ENCODE measurements around the gene HOXB6.
A peak's percentile ranks its signal among the peaks of the same experiment; 100 is the strongest.

HOXB6 gene

GRCh38 chr17:48576479-48577309 lies 28.1 kb downstream of the HOXB6 start:
- peaks cover 52% of the 10 kb centered on the region for H3K27me3 Mint-ChIP-seq
- H3K9me3 Mint-ChIP-seq = no peaks in the 10 kb centered on the region
- H3K4me1 Mint-ChIP-seq = peaks cover 15% of the 10 kb centered on the region
- H3K36me3 Mint-ChIP-seq = no peaks in the 10 kb centered on the region
- H3K27ac Mint-ChIP-seq = no peak overlapping the region
- no peak for ATAC-seq
- peak overlapping the region; percentile 11 for H3K4me3 Mint-ChIP-seq

GRCh38 chr17:48575673-48576478 lies 28.9 kb downstream of the HOXB6 start:
- Mint-ChIP-seq H3K27me3 (peaks cover 43% of the 10 kb centered on the region), H3K27ac (no peak overlapping the region), H3K9me3 (no peaks in the 10 kb centered on the region), H3K4me1 (peaks cover 15% of the 10 kb centered on the region), H3K36me3 (no peaks in the 10 kb centered on the region), H3K4me3 (no peak overlapping the region)
- ATAC-seq = no peak

DNA sequence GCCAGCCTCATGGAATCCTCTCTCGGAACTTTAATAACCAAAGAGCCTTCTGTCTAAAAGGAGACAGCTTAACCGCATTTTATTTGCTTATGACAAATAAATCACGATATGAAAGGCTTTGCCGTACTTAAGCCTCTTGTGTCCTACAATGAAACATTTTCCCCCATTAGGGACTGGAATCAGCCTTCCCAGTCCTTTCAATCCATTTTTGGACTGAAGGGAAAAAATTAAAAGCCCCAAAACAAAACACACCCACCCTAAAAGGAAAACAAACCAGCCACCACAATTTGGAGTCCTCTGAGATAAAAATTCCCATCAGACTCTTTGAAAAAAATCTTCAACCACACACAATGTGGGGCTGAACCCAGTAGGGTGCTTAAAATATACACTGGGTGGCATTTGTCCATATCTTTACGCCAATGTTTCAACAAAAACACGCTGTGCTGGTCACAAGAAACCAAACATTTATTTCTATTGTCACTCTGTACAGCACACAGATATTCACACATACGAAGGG lies 29.7 kb downstream of the HOXB6 start:
- Mint-ChIP-seq H3K9me3 (no peaks in the 10 kb centered on the region), H3K27ac (no peak overlapping the region), H3K4me3 (no peak overlapping the region), H3K27me3 (peaks cover 36% of the 10 kb centered on the region), H3K36me3 (no peaks in the 10 kb centered on the region), H3K4me1 (peaks cover 15% of the 10 kb centered on the region)
- ATAC-seq = no peak

DNA sequence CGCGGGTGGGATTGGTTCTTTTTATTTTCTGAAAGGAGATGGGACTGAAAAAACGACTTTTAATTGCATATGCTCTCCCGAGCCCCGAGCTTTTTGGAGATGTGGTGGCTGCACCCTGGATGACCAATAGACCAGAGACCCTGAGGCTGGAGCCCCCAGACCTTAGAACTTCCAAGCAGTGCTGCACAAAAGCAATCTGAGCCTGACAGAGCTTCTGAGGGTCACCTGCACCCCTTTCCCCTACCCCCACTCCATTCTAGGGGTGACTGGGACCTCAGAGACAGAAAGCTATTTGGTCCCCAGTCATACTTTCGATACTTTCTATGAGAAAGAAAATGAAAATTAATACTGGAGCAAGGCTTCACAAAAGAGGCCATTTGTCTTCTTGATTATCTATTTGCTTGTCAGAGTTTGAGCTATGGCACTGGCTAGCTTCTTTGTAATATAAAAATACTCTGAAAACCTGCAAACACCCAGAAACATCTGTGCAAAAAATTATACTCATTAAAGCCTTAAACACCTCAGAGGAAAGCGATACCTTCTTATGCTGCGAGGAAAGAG lies 30.2 kb downstream of the HOXB6 start:
- Mint-ChIP-seq H3K4me3 (no peak overlapping the region), H3K4me1 (peaks cover 15% of the 10 kb centered on the region), H3K36me3 (no peaks in the 10 kb centered on the region), H3K9me3 (no peaks in the 10 kb centered on the region), H3K27me3 (peaks cover 30% of the 10 kb centered on the region), H3K27ac (no peak overlapping the region)
- no peak for ATAC-seq

GRCh38 chr17:48571826-48572417 lies 32.9 kb downstream of the HOXB6 start:
- peaks cover 6% of the 10 kb centered on the region for H3K4me1 Mint-ChIP-seq
- H3K27ac Mint-ChIP-seq = no peak overlapping the region
- no peaks in the 10 kb centered on the region for H3K36me3 Mint-ChIP-seq
- no peaks in the 10 kb centered on the region for H3K9me3 Mint-ChIP-seq
- H3K4me3 Mint-ChIP-seq = no peak overlapping the region
- H3K27me3 Mint-ChIP-seq = peaks cover 16% of the 10 kb centered on the region
- ATAC-seq = no peak

DNA sequence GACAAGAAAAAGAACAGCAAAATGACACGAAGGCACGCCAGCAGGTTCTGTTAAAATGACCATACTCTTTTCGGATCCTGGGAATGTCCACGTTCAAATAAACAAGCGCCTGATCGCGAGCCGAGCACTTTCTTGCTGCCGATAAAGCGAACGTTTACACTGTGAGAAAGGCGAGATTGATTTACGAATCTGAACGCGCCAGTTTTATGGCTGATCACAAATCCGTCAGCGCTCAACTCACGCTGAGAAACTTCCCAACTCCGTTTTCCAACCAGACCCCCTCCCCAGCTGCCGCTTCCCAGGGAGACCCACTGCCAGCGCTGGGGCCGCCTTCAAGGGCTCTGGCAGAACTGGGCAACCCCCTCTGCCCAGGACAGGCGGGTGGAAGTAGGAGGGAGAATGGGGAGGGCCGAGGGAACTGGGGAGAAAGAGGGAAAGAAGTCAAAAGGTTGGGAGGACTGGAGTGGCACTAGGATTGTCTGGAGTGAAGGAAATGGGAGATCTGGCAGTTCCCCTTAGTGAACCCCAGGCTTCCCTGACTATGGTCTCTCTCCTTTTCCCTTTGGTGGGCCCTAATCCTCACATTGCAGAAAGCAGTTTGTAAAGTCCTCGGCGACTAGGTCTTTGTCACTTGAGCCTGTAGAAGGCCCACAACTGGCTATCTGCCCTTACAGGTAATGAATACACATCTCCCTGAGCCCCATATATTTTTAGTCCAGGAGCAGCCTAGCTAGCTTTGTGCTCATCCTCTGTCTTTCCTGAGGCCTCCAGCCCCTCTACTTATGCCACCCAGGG lies 33.6 kb downstream of the HOXB6 start:
- no peak for ATAC-seq
- Mint-ChIP-seq H3K36me3 (no peaks in the 10 kb centered on the region), H3K4me3 (no peak overlapping the region), H3K9me3 (no peaks in the 10 kb centered on the region), H3K27ac (no peak overlapping the region), H3K27me3 (peaks cover 15% of the 10 kb centered on the region), H3K4me1 (peaks cover 6% of the 10 kb centered on the region)

DNA sequence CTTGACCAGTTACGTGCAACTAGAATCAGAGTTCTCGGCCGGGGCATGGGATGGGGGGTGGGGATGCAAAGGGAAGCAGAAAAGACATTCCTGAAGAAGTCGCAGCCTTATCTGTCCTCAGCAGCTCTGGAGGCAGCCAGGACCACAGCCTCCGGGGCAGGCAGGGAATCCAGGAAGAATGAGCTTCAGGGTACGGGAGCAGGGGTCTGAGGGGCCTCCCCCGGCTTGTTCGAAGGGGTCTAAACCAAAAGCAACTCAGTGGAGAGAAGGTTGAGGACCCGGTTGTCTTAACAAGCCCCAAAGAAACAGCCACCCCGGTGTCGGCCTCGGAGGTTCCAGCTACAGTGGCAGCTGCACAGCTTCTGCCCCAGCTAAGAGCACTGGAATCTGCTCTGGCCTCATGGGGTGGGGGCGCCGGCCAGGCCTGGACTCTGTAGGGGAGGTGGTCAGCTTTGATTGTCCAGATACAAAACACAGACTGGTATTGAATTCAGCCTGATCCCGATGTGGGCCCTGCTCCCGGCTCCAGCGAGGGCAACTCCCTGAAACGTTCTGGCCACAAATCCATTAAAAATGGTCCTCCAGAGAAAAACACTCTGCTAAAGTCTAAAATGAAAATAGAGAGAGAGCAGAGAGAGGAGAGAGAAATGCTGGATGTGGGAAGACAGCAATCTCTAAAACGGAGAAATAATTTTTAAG lies 34.3 kb downstream of the HOXB6 start:
- Mint-ChIP-seq H3K4me3 (no peak overlapping the region), H3K36me3 (no peaks in the 10 kb centered on the region), H3K9me3 (no peaks in the 10 kb centered on the region), H3K27me3 (peaks cover 9% of the 10 kb centered on the region), H3K4me1 (no peaks in the 10 kb centered on the region), H3K27ac (no peak overlapping the region)
- ATAC-seq = no peak

DNA sequence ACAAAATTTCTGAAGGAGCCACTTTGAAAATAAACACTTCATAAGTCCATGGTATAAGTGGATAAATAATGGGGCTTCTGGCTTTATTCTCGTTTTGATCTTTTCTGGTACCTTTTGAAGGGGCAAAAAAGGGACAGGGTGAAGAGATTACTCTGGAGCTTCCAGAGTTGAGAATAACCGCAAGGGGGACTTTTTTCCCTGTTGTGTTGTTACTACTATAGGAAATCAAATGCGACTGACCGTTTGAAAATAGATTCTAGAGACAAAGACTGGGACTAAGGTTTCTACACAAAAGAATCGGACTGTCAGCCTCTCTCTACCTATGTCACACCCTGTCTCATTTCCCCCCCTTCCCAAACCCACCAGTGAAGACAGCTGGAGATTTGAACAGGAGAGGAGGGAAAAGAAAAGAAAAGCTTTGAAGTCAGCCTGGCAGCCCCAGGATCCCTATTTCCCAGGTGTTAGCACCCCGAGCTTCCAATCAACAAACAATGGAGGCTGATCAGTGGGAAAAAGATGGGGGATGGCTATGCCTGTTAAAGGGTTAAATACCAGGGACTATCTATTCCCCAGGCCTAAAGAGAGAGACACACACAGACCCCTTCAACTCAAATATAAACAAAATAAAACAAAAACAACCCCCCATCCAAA lies 35.0 kb downstream of the HOXB6 start:
- H3K27me3 Mint-ChIP-seq = peaks cover 8% of the 10 kb centered on the region
- H3K4me1 Mint-ChIP-seq = no peaks in the 10 kb centered on the region
- H3K9me3 Mint-ChIP-seq = no peaks in the 10 kb centered on the region
- H3K36me3 Mint-ChIP-seq = no peaks in the 10 kb centered on the region
- H3K4me3 Mint-ChIP-seq = no peak overlapping the region
- no peak overlapping the region for H3K27ac Mint-ChIP-seq
- ATAC-seq = no peak

- Mint-ChIP-seq H3K9me3 (no peaks in the 10 kb centered on the region), H3K27ac (no peak overlapping the region), H3K4me1 (no peaks in the 10 kb centered on the region), H3K4me3 (no peak overlapping the region), H3K36me3 (no peaks in the 10 kb centered on the region), H3K27me3 (peaks cover 2% of the 10 kb centered on the region)
- ATAC-seq = no peak
These were observed 35.6 kb downstream of the HOXB6 start for GRCh38 chr17:48569240-48569582.

DNA sequence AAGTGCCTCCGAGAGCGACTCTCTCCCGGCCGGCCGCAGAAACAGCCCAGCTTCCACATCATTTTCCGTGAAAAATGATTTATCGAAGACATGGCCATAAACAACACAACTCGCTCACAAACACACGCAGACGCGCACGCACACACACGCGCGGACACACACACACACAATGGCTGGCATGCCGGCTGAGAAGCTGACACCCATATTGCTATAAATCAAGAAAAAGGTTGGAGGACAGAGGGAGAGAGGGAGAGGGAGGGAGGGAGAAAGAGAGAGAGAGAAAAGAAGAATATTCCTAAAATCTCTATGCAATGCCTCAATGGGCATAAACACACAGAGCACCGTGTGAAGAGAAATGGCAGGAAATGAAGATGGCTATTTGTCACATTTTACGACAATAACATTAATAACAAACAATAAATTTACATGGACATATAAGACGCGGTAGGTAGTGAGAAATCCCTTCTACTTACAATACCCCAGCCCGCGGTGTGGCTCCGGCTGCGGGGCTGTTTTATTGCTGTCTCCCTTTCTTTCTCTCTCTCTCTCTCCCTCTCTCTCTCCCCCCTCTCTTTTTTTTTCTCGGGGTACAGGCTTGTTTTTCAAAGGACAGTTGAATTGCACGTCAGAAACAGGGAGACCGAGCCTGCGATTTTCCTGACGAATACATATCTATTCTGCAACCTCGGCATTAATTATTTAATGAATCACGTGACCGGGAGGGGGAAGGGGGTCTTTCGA lies 36.1 kb downstream of the HOXB6 start:
- Mint-ChIP-seq H3K27ac (no peak overlapping the region), H3K4me3 (no peak overlapping the region), H3K27me3 (peaks cover 4% of the 10 kb centered on the region), H3K9me3 (no peaks in the 10 kb centered on the region), H3K36me3 (no peaks in the 10 kb centered on the region), H3K4me1 (no peaks in the 10 kb centered on the region)
- ATAC-seq = no peak

DNA sequence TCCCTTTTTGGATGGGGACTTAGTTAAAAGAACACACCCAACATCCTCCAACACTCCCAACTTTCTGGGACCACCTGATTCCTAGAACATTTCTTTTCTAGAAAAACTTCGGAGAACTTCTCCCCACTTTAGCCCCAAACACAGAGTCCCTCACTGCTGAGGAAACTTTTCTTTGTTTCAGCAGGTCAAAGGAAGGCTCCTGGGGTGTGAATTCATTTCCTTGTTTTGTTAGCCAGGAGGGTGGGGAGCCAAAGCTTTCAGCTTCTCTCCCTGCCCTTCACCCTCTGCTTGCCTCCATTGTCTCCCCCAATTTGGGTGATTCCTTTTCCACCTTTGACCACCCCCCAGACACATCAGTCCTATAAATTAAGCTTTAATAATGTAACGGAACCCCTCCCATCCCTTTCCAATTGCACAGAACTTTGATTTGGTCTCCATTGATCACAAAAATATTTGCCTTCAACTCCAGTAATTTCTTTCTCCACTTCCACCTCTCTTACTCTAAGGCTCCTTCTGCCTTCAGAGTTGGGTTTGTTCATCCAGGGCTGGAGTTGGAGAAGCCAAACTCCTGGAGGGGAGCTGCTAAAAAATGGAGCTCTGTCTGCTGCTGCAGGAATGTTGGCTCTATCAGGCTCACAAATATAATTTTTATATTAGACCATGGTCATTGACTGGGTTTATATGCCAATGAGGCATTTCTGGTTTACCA lies 37.0 kb downstream of the HOXB6 start:
- H3K27ac Mint-ChIP-seq = no peak overlapping the region
- no peaks in the 10 kb centered on the region for H3K36me3 Mint-ChIP-seq
- no peak overlapping the region for H3K4me3 Mint-ChIP-seq
- H3K4me1 Mint-ChIP-seq = no peaks in the 10 kb centered on the region
- no peak for ATAC-seq
- no peaks in the 10 kb centered on the region for H3K9me3 Mint-ChIP-seq
- H3K27me3 Mint-ChIP-seq = peaks cover 9% of the 10 kb centered on the region

- Mint-ChIP-seq H3K27ac (no peak overlapping the region), H3K27me3 (peaks cover 9% of the 10 kb centered on the region), H3K36me3 (no peaks in the 10 kb centered on the region), H3K4me1 (no peaks in the 10 kb centered on the region), H3K9me3 (no peaks in the 10 kb centered on the region), H3K4me3 (no peak overlapping the region)
- no peak for ATAC-seq
These were observed 37.6 kb downstream of the HOXB6 start for GRCh38 chr17:48567209-48567608.

GRCh38 chr17:48566717-48567116 lies 38.1 kb downstream of the HOXB6 start:
- no peak overlapping the region for H3K27ac Mint-ChIP-seq
- no peaks in the 10 kb centered on the region for H3K36me3 Mint-ChIP-seq

More at GRCh38 chr17:48566717-48567116, 38.1 kb downstream of the HOXB6 start:
- no peak for ATAC-seq
- no peak overlapping the region for H3K4me3 Mint-ChIP-seq
- H3K9me3 Mint-ChIP-seq = no peaks in the 10 kb centered on the region
- H3K27me3 Mint-ChIP-seq = peaks cover 9% of the 10 kb centered on the region
- no peaks in the 10 kb centered on the region for H3K4me1 Mint-ChIP-seq
